Right cardiac atrium (tissue), 5 donors: ENCODE results near the gene UPK3BL1. TPM values are rescaled to one million over a fixed set of nuclear protein-coding genes. Genes with fewer than 3 reads are reported as not detected.
"Not testable (repeated sequence)": the region's sequence is repeated elsewhere in the genome, so short reads cannot be mapped to it uniquely, and the experiment has no call there.

Source experiments
- ATAC-seq, 2 donors: fragments of 200-7000 bp; cut with Tn5 transposase; one replicate each; pipeline versions ENCODE4 v1.8.0 to v1.9.1; 2020; ENCODE audit warnings: moderate library complexity in 2 of 2, mild to moderate bottlenecking in 1 of 2
- DNase-seq, 3 donors: peaks; one replicate each; pipeline ENCODE4 v3.0.0-alpha.2; 2020
- H3K27ac ChIP-seq: one replicate; pipeline ENCODE4 v1.5.1; 2013; ENCODE audit warnings: mild to moderate bottlenecking, low read length, control low read depth, moderate library complexity
- H3K27me3 ChIP-seq: one replicate; pipeline ENCODE4 v1.6.1; 2013; ENCODE audit not compliant: control insufficient read depth, insufficient read depth
- H3K4me1 ChIP-seq: one replicate; pipeline ENCODE4 v1.6.1; 2013; ENCODE audit warnings: low read length; ENCODE audit not compliant: control insufficient read depth, insufficient read depth
- H3K4me3 ChIP-seq: one replicate; pipeline ENCODE4 v1.5.1; 2013; ENCODE audit warnings: low read length, control low read depth
- H3K9me3 ChIP-seq: one replicate; pipeline ENCODE4 v1.6.1; 2013; ENCODE audit warnings: low read length; ENCODE audit not compliant: control insufficient read depth
- WGBS: extraction: QIAGEN DNeasy Blood & Tissue Kit; methylation state at CpG from one replicate; pipeline ENCODE4 v1.1.7; 2013; 5-methylcytosine and 5-hydroxymethylcytosine counted together
- intact Hi-C, 4 donors: fragments of 100-400 bp; cut with DNase I; formaldehyde crosslinking; loops; one replicate each; pipeline versions ENCODE4 v1.11.0 to v1.14.0; 2022 to 2023
- polyA plus RNA-seq: library from polyadenylated mRNA; stranded (reverse); fragments of 200-250 nt; gene quantifications from one replicate; pipeline ENCODE4 v1.2.3, GENCODE V29; 2013
- total RNA-seq, 4 donors: library from RNA; stranded (reverse); fragmentation: NEBNext Ultra II Directional; extraction: Animal tissue kit (Norgen Biotek cat#: 25700); gene quantifications; one replicate each; pipeline ENCODE4 v1.2.1, GENCODE V29; 2021
- donor health status: healthy with polysubstance abuse.
- donor health status: DM: no; HTN: yes; CAD: no.
- donor health status: DM: no; HTN: no; CAD: no.
- donor health status: DM: no; HTN: yes; CAD: no; lungs with severe emphysema.
- donor health status: DM: yes; HTN: yes; CAD: no.

UPK3BL1 gene
- total and polyA plus RNA-seq, 5 donors = 5.1 to 24.2 (median 12.7) TPM

GRCh38 chr7:102667523-102667922 lies 24.9 kb upstream of the UPK3BL1 start:
- H3K4me3 ChIP-seq, H3K9me3 ChIP-seq, H3K4me1 ChIP-seq, intact Hi-C loops, H3K27me3 ChIP-seq, H3K27ac ChIP-seq: not testable (repeated sequence)
- 89% methylated on average over 9 of the region's 14 CpGs for WGBS
- DNase-seq = peak in 2 of 3 donors; percentile 36 to 42
- peak; percentile 12 to 47 for ATAC-seq

GRCh38 chr7:102666850-102667249 lies 24.3 kb upstream of the UPK3BL1 start:
- H3K27me3 ChIP-seq, H3K4me3 ChIP-seq, H3K4me1 ChIP-seq, H3K9me3 ChIP-seq, DNase-seq, H3K27ac ChIP-seq, intact Hi-C loops: not testable (repeated sequence)
- no CpG with 5 or more reads among the region's 16 CpGs for WGBS
- peak in 1 of 2 donors; percentile 24 for ATAC-seq

GRCh38 chr7:102664765-102665164 lies 22.2 kb upstream of the UPK3BL1 start:
- H3K4me3 ChIP-seq, ATAC-seq, H3K27ac ChIP-seq, H3K9me3 ChIP-seq, intact Hi-C loops, H3K4me1 ChIP-seq, DNase-seq, H3K27me3 ChIP-seq: not testable (repeated sequence)
- 78% methylated on average over 4 of the region's 11 CpGs for WGBS

- ATAC-seq = peak; percentile 36 to 63
- DNase-seq, H3K4me1 ChIP-seq, H3K27ac ChIP-seq, intact Hi-C loops, H3K9me3 ChIP-seq, H3K27me3 ChIP-seq, H3K4me3 ChIP-seq: not testable (repeated sequence)
- WGBS = no CpG with 5 or more reads among the region's 4 CpGs
Measured at GRCh38 chr7:102649924-102650323, 7.3 kb upstream of the UPK3BL1 start, which contains the start of gene SPDYE2B. TSS of gene SPDYE2B (plus strand) at chr7:102650319. CDS start at chr7:102652349, 2,030 bp downstream.

GRCh38 chr7:102647813-102648212 lies 5.2 kb upstream of the UPK3BL1 start:
- WGBS = 97% methylated on average over 5 of the region's 7 CpGs
- DNase-seq, H3K9me3 ChIP-seq, H3K4me1 ChIP-seq, H3K27ac ChIP-seq, intact Hi-C loops, H3K27me3 ChIP-seq, H3K4me3 ChIP-seq: not testable (repeated sequence)
- ATAC-seq = peak; percentile 37 to 43

GRCh38 chr7:102643404-102643803 lies 813 bp upstream of the UPK3BL1 start:
- ATAC-seq, H3K27ac ChIP-seq: not testable (repeated sequence)

GRCh38 chr7:102638848-102639247 lies 3.7 kb downstream of the UPK3BL1 start:
- H3K27ac ChIP-seq, H3K4me3 ChIP-seq, H3K4me1 ChIP-seq, H3K9me3 ChIP-seq, H3K27me3 ChIP-seq, intact Hi-C loops: not testable (repeated sequence)
- ATAC-seq (peak; percentile 5 to 27), DNase-seq (peak in 2 of 3 donors; percentile 40 to 72)
- WGBS = 91% methylated on average over 7 of the region's 11 CpGs

More at GRCh38 chr7:102643404-102643803, 813 bp upstream of the UPK3BL1 start:
- H3K9me3 ChIP-seq, H3K4me1 ChIP-seq, intact Hi-C loops, DNase-seq, H3K27me3 ChIP-seq, H3K4me3 ChIP-seq: not testable (repeated sequence)
- no CpG with 5 or more reads among the region's 1 CpG for WGBS

- H3K9me3 ChIP-seq, intact Hi-C loops, ATAC-seq, H3K4me3 ChIP-seq, H3K27ac ChIP-seq, H3K27me3 ChIP-seq, H3K4me1 ChIP-seq: not testable (repeated sequence)
- DNase-seq = peak in 2 of 3 donors; percentile 10 to 14
- WGBS = 92% methylated on average over 9 of the region's 13 CpGs
Measured at GRCh38 chr7:102636956-102637355, 5.6 kb downstream of the UPK3BL1 start.

GRCh38 chr7:102635354-102635753 lies 7.2 kb downstream of the UPK3BL1 start:
- H3K4me3 ChIP-seq, H3K27me3 ChIP-seq, H3K4me1 ChIP-seq, H3K27ac ChIP-seq, intact Hi-C loops, H3K9me3 ChIP-seq, DNase-seq: not testable (repeated sequence)
- 100% methylated on average over 3 of the region's 5 CpGs for WGBS
- ATAC-seq = peak; percentile 2 to 7

GRCh38 chr7:102634299-102634698 lies 8.3 kb downstream of the UPK3BL1 start:
- peak in 2 of 3 donors; percentile 5 to 49 for DNase-seq
- H3K27me3 ChIP-seq, H3K27ac ChIP-seq, H3K9me3 ChIP-seq, H3K4me3 ChIP-seq, H3K4me1 ChIP-seq, intact Hi-C loops, ATAC-seq: not testable (repeated sequence)
- 82% methylated on average over 2 of the region's 6 CpGs for WGBS

- H3K9me3 ChIP-seq, H3K27ac ChIP-seq, H3K4me3 ChIP-seq, intact Hi-C loops, ATAC-seq, H3K4me1 ChIP-seq, H3K27me3 ChIP-seq: not testable (repeated sequence)
- WGBS = 59% methylated on average over 4 of the region's 9 CpGs
- peak; percentile 10 to 45 (median 21) for DNase-seq
Measured at GRCh38 chr7:102630622-102631021, 12.0 kb downstream of the UPK3BL1 start.
